Suprapubic skin (tissue), 4 donors: ENCODE data around the gene ADAMTS2. TPM values are rescaled to one million over a fixed set of nuclear protein-coding genes. Genes with fewer than 3 reads are reported as not detected.

ENCODE experiments used
- DNase-seq, 2 donors: peaks; one replicate each; pipeline ENCODE4 v3.0.0-alpha.2; 2019; ENCODE audit warnings: low spot score in 2 of 2
- H3K27ac ChIP-seq: fragments of 200-600 bp; sonication (generic); one replicate; pipeline ENCODE4 v1.5.1; 2019
- H3K27me3 ChIP-seq: fragments of 200-600 bp; sonication (generic); one replicate; pipeline ENCODE4 v1.5.1; 2019
- H3K36me3 ChIP-seq: fragments of 200-600 bp; sonication (generic); one replicate; pipeline ENCODE4 v1.5.1; 2019
- H3K4me1 ChIP-seq: fragments of 200-600 bp; sonication (generic); one replicate; pipeline ENCODE4 v1.5.1; 2019
- H3K4me3 ChIP-seq: fragments of 200-600 bp; sonication (generic); one replicate; pipeline ENCODE4 v1.5.1; 2019; ENCODE audit warnings: mild to moderate bottlenecking
- H3K9me3 ChIP-seq: fragments of 200-600 bp; sonication (generic); one replicate; pipeline ENCODE4 v1.5.1; 2019
- EP300 ChIP-seq: sonication (generic); formaldehyde crosslinking; IDR thresholded peaks from one replicate; pipeline ENCODE4 v1.6.1; 2017; ENCODE audit warnings: antibody characterized with exemption
- POLR2A ChIP-seq, 2 donors: fragments of 450-650 bp; IDR thresholded peaks; one replicate each; pipeline ENCODE4 v1.6.1; 2017; ENCODE audit warnings: antibody characterized with exemption in 2 of 2, mild to moderate bottlenecking in 2 of 2, moderate library complexity in 2 of 2
- POLR2AphosphoS5 ChIP-seq, 3 donors: sonication (generic); formaldehyde crosslinking; IDR thresholded peaks; one replicate each; pipeline ENCODE4 v1.6.1; 2017; ENCODE audit warnings: antibody characterized with exemption in 3 of 3
- WGBS: methylation state at CpG from one replicate; pipeline ENCODE4 v1.1.5; 2018; 5-methylcytosine and 5-hydroxymethylcytosine counted together
- total RNA-seq, 4 donors: library from RNA; depleted of rRNA; stranded (reverse); fragments of >200 nt; gene quantifications; one replicate each; pipeline ENCODE4 v1.1.0, GENCODE V29; 2016
- TF ChIP-seq, protein P1 (sequence below), 2 donors: fragments of 200-600 bp in 1 of 2; fragments of 450-650 bp in 1 of 2; sonication (generic) in 1 of 2; IDR thresholded peaks; one replicate each; pipeline ENCODE4 v1.5.1; 2016 to 2019; ENCODE audit warnings: antibody characterized with exemption in 2 of 2, mild to moderate bottlenecking in 1 of 2, moderate library complexity in 1 of 2

The ADAMTS2 gene
- total RNA-seq, 4 donors from 2014 or later, result 3.1 to 5.5 (median 4.3) TPM

DNA sequence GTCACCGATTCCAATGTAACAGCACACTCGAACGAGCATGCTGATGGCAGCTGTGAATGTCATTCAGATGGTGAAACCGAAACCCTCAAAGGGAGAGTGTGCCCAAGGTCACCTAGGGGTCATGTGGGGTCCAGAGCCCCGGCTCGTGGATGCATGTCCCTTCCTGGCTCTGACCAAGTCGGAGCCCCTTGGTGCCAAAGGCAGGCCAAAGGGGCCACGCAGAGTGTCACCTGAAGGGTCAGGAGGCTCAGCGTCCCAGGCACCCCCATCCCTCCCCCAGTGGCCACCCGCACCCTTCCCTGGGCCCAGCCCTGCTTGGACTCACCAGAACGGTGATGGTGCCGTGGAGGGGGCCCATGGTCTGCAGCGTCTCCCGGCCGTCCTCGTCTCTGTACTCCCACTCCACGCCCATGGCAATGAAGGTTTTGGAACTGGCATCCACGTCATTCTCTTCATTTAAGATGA lies 215.6 kb downstream of the ADAMTS2 start:
- Histone ChIP-seq H3K4me1 (no peaks in the 10 kb centered on the region), H3K27me3 (no peaks in the 10 kb centered on the region), H3K4me3 (no peak overlapping the region), H3K36me3 (peaks cover 17% of the 10 kb centered on the region), H3K9me3 (no peaks in the 10 kb centered on the region), H3K27ac (no peak overlapping the region)
- no peak for TF ChIP-seq POLR2AphosphoS5 (IDR thresholded peaks at IDR 0.05)
- TF ChIP-seq, protein P1, sequence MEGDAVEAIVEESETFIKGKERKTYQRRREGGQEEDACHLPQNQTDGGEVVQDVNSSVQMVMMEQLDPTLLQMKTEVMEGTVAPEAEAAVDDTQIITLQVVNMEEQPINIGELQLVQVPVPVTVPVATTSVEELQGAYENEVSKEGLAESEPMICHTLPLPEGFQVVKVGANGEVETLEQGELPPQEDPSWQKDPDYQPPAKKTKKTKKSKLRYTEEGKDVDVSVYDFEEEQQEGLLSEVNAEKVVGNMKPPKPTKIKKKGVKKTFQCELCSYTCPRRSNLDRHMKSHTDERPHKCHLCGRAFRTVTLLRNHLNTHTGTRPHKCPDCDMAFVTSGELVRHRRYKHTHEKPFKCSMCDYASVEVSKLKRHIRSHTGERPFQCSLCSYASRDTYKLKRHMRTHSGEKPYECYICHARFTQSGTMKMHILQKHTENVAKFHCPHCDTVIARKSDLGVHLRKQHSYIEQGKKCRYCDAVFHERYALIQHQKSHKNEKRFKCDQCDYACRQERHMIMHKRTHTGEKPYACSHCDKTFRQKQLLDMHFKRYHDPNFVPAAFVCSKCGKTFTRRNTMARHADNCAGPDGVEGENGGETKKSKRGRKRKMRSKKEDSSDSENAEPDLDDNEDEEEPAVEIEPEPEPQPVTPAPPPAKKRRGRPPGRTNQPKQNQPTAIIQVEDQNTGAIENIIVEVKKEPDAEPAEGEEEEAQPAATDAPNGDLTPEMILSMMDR (IDR thresholded peaks at IDR 0.05), result no peak
- TF ChIP-seq POLR2A (IDR thresholded peaks at IDR 0.05), result no peak
- DNase-seq, result peak in 1 of 2 donors; percentile 36
- 81% methylated on average over 14 of the region's 18 CpGs for WGBS

DNA sequence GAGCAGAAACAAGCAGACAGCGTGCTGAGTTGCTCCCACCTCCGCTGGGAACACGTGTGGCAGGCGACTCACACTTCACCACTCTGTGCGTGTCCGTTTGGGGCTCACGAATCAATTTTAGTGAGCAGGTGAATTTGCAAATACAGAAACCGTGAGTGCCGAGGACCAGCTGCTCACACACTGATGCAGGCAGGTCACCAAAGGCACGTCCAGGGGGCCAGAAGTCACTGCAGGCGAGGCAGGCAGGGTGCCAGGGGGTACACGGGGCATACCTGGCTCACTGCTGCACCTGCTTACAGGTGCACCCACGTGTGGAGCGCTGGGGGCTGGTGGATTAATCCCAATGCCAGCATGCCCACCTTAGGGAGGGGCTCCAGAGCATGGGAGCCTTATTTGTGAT lies 216.3 kb downstream of the ADAMTS2 start:
- Histone ChIP-seq H3K27me3 (no peaks in the 10 kb centered on the region), H3K4me1 (no peaks in the 10 kb centered on the region), H3K4me3 (no peak overlapping the region), H3K36me3 (peaks cover 17% of the 10 kb centered on the region), H3K27ac (no peak overlapping the region), H3K9me3 (no peaks in the 10 kb centered on the region)
- WGBS, result 84% methylated on average over 13 of the region's 14 CpGs
- peak in 1 of 2 donors; percentile 35 for DNase-seq
- no peak for TF ChIP-seq POLR2A (IDR thresholded peaks at IDR 0.05)
- no peak for TF ChIP-seq EP300

DNA sequence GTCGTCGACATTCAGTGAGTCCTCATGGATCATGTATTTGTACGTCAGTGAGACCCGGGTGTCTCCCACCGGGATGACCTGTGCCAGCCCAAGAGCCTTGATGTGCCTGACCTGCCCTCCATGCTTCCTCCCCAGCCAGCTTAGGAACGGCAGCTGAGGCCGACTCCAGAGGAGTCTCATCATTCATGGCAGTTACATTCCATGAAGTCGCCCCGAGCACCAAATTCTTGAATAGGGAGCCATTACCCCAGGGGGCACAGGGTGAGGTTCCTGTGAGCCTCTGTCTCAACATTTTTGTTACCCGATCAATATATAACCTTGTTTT lies 217.3 kb downstream of the ADAMTS2 start:
- no peak overlapping the region for H3K27ac ChIP-seq
- H3K27me3 ChIP-seq, result no peaks in the 10 kb centered on the region
- WGBS, result 91% methylated on average over 10 of the region's 10 CpGs
- TF ChIP-seq EP300 (no peak), POLR2AphosphoS5 (IDR thresholded peaks at IDR 0.05) (no peak), POLR2A (IDR thresholded peaks at IDR 0.05) (no peak)
- TF ChIP-seq, protein P1 (IDR thresholded peaks at IDR 0.05), result no peak
- H3K4me1 ChIP-seq, result no peaks in the 10 kb centered on the region
- no peaks in the 10 kb centered on the region for H3K9me3 ChIP-seq
- H3K4me3 ChIP-seq, result no peak overlapping the region
- H3K36me3 ChIP-seq, result peaks cover 17% of the 10 kb centered on the region
- DNase-seq, result peak in 1 of 2 donors; percentile 27

DNA sequence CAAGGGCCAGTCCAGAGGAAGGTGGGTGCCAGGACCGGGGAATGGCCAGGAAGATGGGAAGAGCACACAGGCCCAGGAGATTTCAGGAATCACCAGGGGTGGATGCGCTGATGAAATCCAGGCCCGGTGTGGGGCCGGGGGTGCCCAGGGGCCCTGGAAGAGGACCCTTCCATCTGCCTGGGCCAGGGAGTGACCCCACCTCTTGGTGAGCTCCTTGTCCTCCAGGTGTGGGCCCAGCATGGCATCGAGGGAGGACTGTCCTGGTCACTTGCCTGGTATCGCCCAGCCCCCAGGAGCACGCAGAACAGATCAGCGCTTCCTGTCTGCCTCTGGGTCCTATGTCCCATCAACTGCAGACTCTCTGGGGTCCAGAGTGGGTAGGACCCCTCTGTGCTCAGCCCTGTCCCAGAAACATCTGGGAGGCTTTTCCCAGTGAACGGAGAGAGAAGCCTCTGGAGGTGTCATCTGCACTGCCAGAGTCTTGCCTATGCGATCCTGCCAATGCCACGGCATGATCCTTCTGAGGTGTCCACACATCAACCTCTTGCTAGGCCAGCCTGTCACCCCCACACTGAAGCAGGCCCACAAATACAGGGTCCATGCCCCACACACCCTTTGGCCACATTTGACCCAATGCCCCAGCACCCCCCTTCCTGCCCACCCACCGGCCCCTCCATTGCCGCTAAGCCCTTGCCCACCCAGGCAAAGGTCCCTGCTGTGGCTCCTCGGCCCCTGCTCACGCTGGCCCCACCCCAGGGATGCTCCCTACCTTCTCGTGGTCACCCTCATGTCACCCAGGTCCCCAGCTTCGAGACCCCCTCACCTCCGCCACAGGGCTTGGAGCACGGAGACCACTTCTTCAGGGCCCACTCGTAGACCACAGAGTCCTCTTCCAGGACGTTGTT lies 217.9 kb downstream of the ADAMTS2 start:
- Histone ChIP-seq H3K27me3 (no peaks in the 10 kb centered on the region), H3K4me3 (no peak overlapping the region), H3K4me1 (no peaks in the 10 kb centered on the region), H3K27ac (no peak overlapping the region), H3K9me3 (no peaks in the 10 kb centered on the region), H3K36me3 (peaks cover 17% of the 10 kb centered on the region)
- TF ChIP-seq POLR2AphosphoS5 (IDR thresholded peaks at IDR 0.05) (no peak), EP300 (no peak), POLR2A (IDR thresholded peaks at IDR 0.05) (no peak)
- TF ChIP-seq, protein P1 (IDR thresholded peaks at IDR 0.05), result no peak
- DNase-seq, result peak; percentile 45 to 71
- WGBS, result 92% methylated on average over 21 of the region's 21 CpGs

DNA sequence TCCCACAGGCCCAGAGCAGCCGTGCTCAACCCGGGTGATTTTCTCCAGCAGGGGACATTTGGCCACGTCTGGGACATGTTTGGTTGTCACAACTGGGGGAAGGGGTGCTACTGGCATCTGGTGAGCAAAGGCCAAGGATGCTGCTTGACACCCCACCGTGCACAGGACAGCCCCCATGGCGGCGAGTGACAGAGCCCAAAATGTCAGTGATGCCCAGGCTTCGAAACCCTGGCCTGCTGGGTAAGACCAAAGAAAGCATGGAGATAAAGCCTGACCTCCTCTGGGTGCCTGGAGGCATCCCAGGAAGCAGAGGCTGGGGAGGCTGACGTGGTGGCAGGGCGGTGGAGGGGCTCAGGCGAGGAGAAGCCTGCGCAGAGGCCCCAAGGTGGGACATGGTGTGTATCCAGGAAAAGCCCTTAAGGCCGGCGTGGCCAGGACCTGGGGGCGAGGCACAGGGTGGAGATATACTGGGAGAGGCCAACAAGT lies 218.7 kb downstream of the ADAMTS2 start:
- H3K27ac ChIP-seq, result no peak overlapping the region
- no peaks in the 10 kb centered on the region for H3K27me3 ChIP-seq
- H3K4me1 ChIP-seq, result no peaks in the 10 kb centered on the region
- DNase-seq, result peak; percentile 41 to 56
- peaks cover 23% of the 10 kb centered on the region for H3K36me3 ChIP-seq
- H3K4me3 ChIP-seq, result no peak overlapping the region
- TF ChIP-seq, protein P1 (IDR thresholded peaks at IDR 0.05), result no peak
- TF ChIP-seq POLR2A (IDR thresholded peaks at IDR 0.05), result no peak
- TF ChIP-seq POLR2AphosphoS5 (IDR thresholded peaks at IDR 0.05), result no peak
- no peak for TF ChIP-seq EP300
- WGBS, result 90% methylated on average over 11 of the region's 14 CpGs
- H3K9me3 ChIP-seq, result no peaks in the 10 kb centered on the region
